GM10266 (cell line): ENCODE measurements around the gene KRT15.

Source experiments
- DNase-seq: peaks from one replicate; pipeline ENCODE4 v3.0.0; 2012; ENCODE audit errors: extremely low spot score
- TF ChIP-seq, protein P1 (sequence below): IDR thresholded peaks from 2 replicates; pipeline ENCODE4 v1.5.1; 2012; ENCODE audit warnings: mild to moderate bottlenecking, low read depth; ENCODE audit not compliant: control insufficient read depth, insufficient read depth; ENCODE audit errors: missing control alignments

KRT15 gene

GRCh38 chr17:41518789-41519449 lies at the start of gene KRT15:
TSS of gene KRT15 (minus strand) at chr17:41518890. CDS start at chr17:41518827, 63 bp downstream.
- DNase-seq = no peak
- TF ChIP-seq, protein P1, sequence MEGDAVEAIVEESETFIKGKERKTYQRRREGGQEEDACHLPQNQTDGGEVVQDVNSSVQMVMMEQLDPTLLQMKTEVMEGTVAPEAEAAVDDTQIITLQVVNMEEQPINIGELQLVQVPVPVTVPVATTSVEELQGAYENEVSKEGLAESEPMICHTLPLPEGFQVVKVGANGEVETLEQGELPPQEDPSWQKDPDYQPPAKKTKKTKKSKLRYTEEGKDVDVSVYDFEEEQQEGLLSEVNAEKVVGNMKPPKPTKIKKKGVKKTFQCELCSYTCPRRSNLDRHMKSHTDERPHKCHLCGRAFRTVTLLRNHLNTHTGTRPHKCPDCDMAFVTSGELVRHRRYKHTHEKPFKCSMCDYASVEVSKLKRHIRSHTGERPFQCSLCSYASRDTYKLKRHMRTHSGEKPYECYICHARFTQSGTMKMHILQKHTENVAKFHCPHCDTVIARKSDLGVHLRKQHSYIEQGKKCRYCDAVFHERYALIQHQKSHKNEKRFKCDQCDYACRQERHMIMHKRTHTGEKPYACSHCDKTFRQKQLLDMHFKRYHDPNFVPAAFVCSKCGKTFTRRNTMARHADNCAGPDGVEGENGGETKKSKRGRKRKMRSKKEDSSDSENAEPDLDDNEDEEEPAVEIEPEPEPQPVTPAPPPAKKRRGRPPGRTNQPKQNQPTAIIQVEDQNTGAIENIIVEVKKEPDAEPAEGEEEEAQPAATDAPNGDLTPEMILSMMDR = no peak

- TF ChIP-seq, protein P1 = no peak
- DNase-seq = no peak
These were observed 48.6 kb upstream of the KRT15 start for GRCh38 chr17:41567317-41567716.

DNA sequence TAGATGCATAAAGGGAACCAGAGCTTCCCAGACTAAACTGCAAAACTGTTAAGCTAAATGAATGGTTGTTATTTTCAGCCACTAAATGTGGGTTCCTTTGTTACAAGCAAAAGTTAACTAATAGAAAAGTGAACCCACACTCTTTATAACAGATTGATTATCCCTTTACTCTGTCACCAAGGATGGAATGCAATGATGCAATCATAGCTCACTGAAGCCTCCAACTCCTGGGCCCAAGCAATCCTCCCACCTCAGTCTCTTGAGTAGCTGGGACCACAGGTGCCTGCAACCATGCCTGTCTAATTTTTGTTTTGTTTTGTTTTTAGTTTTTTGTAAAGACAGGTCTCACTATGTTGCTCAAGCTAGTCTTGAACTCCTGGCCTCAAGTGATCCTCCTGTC lies 46.6 kb upstream of the KRT15 start:
- TF ChIP-seq, protein P1 = no peak
- DNase-seq = no peak

GRCh38 chr17:41563607-41564170 lies 45.0 kb upstream of the KRT15 start:
- DNase-seq = no peak
- TF ChIP-seq, protein P1 = no peak

GRCh38 chr17:41561554-41561953 lies 42.9 kb upstream of the KRT15 start:
- DNase-seq = no peak
- TF ChIP-seq, protein P1 = no peak

GRCh38 chr17:41559548-41559947 lies 40.9 kb upstream of the KRT15 start:
- DNase-seq = no peak
- TF ChIP-seq, protein P1 = no peak

DNA sequence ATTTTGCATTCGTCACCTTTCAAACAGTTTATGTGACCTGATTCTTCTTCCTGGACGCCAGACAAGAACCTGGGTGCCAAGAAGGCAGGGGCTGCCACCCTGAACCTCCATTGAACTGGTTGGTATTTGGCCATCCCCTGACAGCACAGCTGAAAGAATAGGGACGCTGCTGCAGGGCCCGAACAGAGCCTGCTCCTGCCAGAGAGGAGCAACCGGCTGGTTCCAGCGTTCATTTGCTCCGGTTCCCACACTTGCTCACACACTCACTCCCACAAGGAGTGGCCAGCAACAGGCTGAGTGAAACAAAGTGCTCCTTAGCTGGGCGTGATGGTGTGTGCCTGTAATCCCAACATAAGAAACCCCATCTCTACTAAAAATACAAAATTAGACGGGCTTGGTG lies 38.2 kb upstream of the KRT15 start:
- TF ChIP-seq, protein P1 = no peak

More for the DNA sequence above, 38.2 kb upstream of the KRT15 start:
- no peak for DNase-seq
